Gastrocnemius medialis (tissue), 4 donors: ENCODE measurements around the gene OR14K1.

ENCODE experiments used
- CTCF ChIP-seq, 5 experiments: fragments of 450-650 bp in 3 of 5; fragments of 200-600 bp in 2 of 5; sonication (generic) in 2 of 5; IDR thresholded peaks in 4 of 5; conservative IDR thresholded peaks in 1 of 5; 1 replicate in 4 of 5; 2 replicates in 1 of 5; pipeline ENCODE4 v1.5.1; 2016 to 2019; ENCODE audit warnings: antibody characterized with exemption in 5 of 5, mild to moderate bottlenecking in 3 of 5, moderate library complexity in 3 of 5
- POLR2A ChIP-seq, 2 donors: fragments of 450-650 bp; IDR thresholded peaks; one replicate each; pipeline ENCODE4 v1.6.1; 2017; ENCODE audit warnings: antibody characterized with exemption in 2 of 2, mild to moderate bottlenecking in 2 of 2, moderate library complexity in 2 of 2

- no peak for TF ChIP-seq CTCF (IDR thresholded peaks at IDR 0.05 in 4 of 5, conservative IDR thresholded peaks at IDR 0.05 in 1 of 5)
- TF ChIP-seq POLR2A (IDR thresholded peaks at IDR 0.05) = no peak
Observed at GRCh38 chr1:247740721-247741120, 2.3 kb downstream of the OR14K1 start.
